AG04450 (cell line): ENCODE results near the gene NKAIN4. TPM values are rescaled to one million over a fixed set of nuclear protein-coding genes. Genes with fewer than 3 reads are reported as not detected.

Experiments used
- CTCF ChIA-PET: fragments of 300-600, 350-600 bp; formaldehyde crosslinking; extraction: SDS; loops from one replicate; lab custom pipeline; 2022; ENCODE audit warnings: antibody characterized with exemption, inconsistent platforms; lab: Charles Lee
- POLR2A ChIA-PET: fragments of 350-600 bp; formaldehyde crosslinking; extraction: SDS; loops from one replicate; lab custom pipeline; 2021; ENCODE audit warnings: antibody characterized with exemption, inconsistent platforms; lab: Yijun Ruan, JAX
- DNase-seq: peaks from one replicate; pipeline ENCODE4 v3.0.0-alpha.2; 2011; ENCODE audit warnings: low read depth, low spot score
- H3K27ac ChIP-seq: one replicate; pipeline ENCODE4 v1.5.1; 2012; ENCODE audit warnings: low read depth, low read length, control low read depth
- H3K27me3 ChIP-seq: one replicate; pipeline ENCODE4 v1.6.0; 2012; ENCODE audit warnings: low read length; ENCODE audit not compliant: control insufficient read depth, insufficient read depth
- H3K4me3 ChIP-seq: 2 replicates; pipeline ENCODE4 v1.5.1; 2011; ENCODE audit warnings: mild to moderate bottlenecking, low read depth, low read length, control low read depth
- H3K9me3 ChIP-seq: 2 replicates; pipeline ENCODE4 v1.5.1; 2012; ENCODE audit warnings: low read length; ENCODE audit not compliant: control insufficient read depth, insufficient read depth
- CTCF ChIP-seq: IDR thresholded peaks from 2 replicates; pipeline ENCODE4 v1.5.1; 2011; ENCODE audit warnings: low read depth, low read length, control low read depth, inconsistent platforms
- polyA plus RNA-seq: library from polyadenylated mRNA; depleted of rRNA; stranded (reverse); fragments of >200 nt; gene quantifications from 2 replicates; pipeline ENCODE4 v1.2.3, GENCODE V29; 2011

NKAIN4 gene
- polyA plus RNA-seq, 1 experiment = not detected

DNA sequence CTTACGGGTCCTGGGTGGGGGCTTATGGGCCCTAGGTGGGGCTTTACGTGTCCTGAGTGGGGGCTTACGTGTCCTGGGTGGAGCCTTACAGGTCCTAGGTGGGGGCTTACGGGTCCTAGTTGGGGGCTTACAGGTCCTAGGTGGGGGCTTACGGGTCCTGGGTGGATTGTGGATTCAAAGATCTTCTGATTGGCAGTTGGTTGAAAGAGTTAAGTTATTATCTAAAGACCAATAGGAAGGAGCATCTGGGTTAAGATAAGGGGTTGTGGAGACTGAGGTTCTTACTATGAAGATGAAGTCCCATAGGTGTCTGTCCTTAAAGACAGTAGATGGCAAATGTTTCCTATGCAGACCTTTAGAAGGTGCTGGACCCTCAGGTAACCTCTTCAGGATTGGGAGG, 27.0 kb downstream of the NKAIN4 start:
- CTCF ChIA-PET = no interaction called here
- no peak overlapping the region for H3K4me3 ChIP-seq
- POLR2A ChIA-PET = no interaction called here
- no peak for TF ChIP-seq CTCF
- no peak for DNase-seq
- H3K27me3 ChIP-seq = peaks cover 5% of the 10 kb centered on the region
- no peaks in the 10 kb centered on the region for H3K9me3 ChIP-seq
- no peak overlapping the region for H3K27ac ChIP-seq

DNA sequence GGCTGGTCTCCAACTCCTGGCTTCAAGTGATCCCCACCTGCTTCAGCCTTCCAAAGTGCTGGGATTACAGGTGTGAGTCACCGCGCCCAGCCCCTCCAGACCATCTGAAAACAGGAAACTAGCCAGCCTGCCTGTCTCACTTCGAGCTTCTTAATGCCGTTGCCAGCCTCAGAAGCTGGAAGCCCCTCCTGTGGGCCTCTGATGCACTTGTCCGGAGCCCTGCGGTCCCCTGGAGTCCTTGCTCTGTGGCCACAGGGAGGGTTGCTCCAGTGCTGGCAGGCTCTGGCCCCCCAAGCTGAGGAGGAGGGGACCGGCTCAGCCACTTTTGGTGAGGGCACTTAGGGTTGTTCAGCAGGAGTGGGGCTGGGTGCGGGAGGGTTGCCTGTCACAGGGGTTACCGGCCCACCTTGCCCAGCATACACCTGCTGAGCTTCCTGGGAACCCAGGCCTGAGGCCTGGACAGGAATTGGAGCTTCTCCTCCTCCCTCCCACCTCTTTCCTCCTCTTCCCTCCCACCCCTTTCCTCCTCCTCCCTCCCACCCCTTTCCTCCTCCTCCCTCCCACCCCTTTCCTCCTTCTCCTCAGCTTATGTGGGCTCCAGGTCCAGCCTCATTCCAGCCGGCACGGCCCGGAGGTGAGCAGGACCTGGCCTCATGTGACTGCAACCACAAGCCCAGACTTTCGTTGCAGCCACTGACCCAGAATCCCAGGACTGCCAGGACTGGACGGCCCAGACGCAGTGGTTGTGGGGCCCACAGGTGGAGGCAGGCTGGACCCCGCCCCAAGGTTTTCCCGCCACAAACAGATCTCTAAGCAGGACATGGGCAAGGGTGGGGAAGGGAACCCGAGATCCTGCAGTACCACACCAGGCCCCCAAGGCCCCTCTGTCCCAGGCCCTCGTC, 28.0 kb downstream of the NKAIN4 start:
- Histone ChIP-seq H3K27me3 (peaks cover 10% of the 10 kb centered on the region), H3K4me3 (no peak overlapping the region), H3K9me3 (no peaks in the 10 kb centered on the region), H3K27ac (no peak overlapping the region)
- no peak for TF ChIP-seq CTCF
- DNase-seq = no peak
- CTCF ChIA-PET = interaction anchor here (1.4 to 3.9 kb wide), 3 partner anchors 13 to 156 kb away, joined by 3 to 59 read pairs (median 27); partner anchors contain the start of gene YTHDF1
- POLR2A ChIA-PET = interaction anchor here (0.6 kb wide), 1 partner anchor 27 kb away, joined by 3 read pairs; no protein-coding TSS in a partner anchor

GRCh38 chr20:63225082-63225454, 29.2 kb downstream of the NKAIN4 start:
- Histone ChIP-seq H3K27me3 (peaks cover 20% of the 10 kb centered on the region), H3K4me3 (no peak overlapping the region), H3K9me3 (no peaks in the 10 kb centered on the region), H3K27ac (no peak overlapping the region)
- TF ChIP-seq CTCF = no peak
- CTCF ChIA-PET = interaction anchor here (0.6 to 3.9 kb wide), 8 partner anchors 10 to 157 kb away, joined by 3 to 59 read pairs (median 20); partner anchors contain the start of genes BIRC7 and YTHDF1
- POLR2A ChIA-PET = no interaction called here
- DNase-seq = no peak

- TF ChIP-seq CTCF = peak; percentile 48
- H3K4me3 ChIP-seq = no peak overlapping the region
- H3K27me3 ChIP-seq = peaks cover 22% of the 10 kb centered on the region
- POLR2A ChIA-PET = interaction anchor here (2.1 kb wide), 1 partner anchor 48 kb away, joined by 9 read pairs; the partner anchor contains the start of gene ARFGAP1
- DNase-seq = no peak
- no peaks in the 10 kb centered on the region for H3K9me3 ChIP-seq
- H3K27ac ChIP-seq = no peak overlapping the region
- CTCF ChIA-PET = interaction anchor here (0.9 to 3.9 kb wide), 23 partner anchors 10 to 325 kb away, joined by 3 to 59 read pairs (median 8); partner anchors contain the start of genes ARFGAP1, BIRC7 and YTHDF1
Observed at GRCh38 chr20:63224412-63225081, 29.7 kb downstream of the NKAIN4 start.
